Ishikawa (cell line): Measurements from ENCODE around the gene SSR4.

Experiments used
- CEBPB ChIP-seq: IDR thresholded peaks from 2 replicates; pipeline ENCODE4 v1.6.1; 2012
- CREB1 ChIP-seq: IDR thresholded peaks from 2 replicates; pipeline ENCODE4 v1.6.1; 2012; ENCODE audit warnings: low read depth
- EGR1 ChIP-seq: IDR thresholded peaks from 2 replicates; pipeline ENCODE4 v1.6.1; 2012
- EP300 ChIP-seq: IDR thresholded peaks from 2 replicates; pipeline ENCODE4 v1.6.1; 2012; ENCODE audit warnings: borderline replicate concordance
- FOXM1 ChIP-seq: IDR thresholded peaks from 2 replicates; pipeline ENCODE4 v1.6.1; 2012; ENCODE audit warnings: low read depth, borderline replicate concordance
- NFIC ChIP-seq: IDR thresholded peaks from 2 replicates; pipeline ENCODE4 v1.6.1; 2012
- RAD21 ChIP-seq: IDR thresholded peaks from 2 replicates; pipeline ENCODE4 v1.6.1; 2012; ENCODE audit warnings: low read depth
- TAF1 ChIP-seq: IDR thresholded peaks from 2 replicates; pipeline ENCODE4 v1.6.1; 2012; ENCODE audit warnings: low read depth, mild to moderate bottlenecking
- TCF12 ChIP-seq: IDR thresholded peaks from 2 replicates; pipeline ENCODE4 v1.6.1; 2012; ENCODE audit warnings: low read depth
- TEAD4 ChIP-seq: IDR thresholded peaks from 2 replicates; pipeline ENCODE4 v1.6.1; 2012
- YY1 ChIP-seq: IDR thresholded peaks from 2 replicates; pipeline ENCODE4 v1.6.1; 2012; ENCODE audit warnings: low read depth
- ZBTB7A ChIP-seq: IDR thresholded peaks from 2 replicates; pipeline ENCODE4 v1.6.1; 2012; ENCODE audit warnings: low read depth
- TF ChIP-seq, protein P1 (sequence below): IDR thresholded peaks from 2 replicates; pipeline ENCODE4 v1.6.1; 2012; ENCODE audit warnings: low read depth, mild to moderate bottlenecking
- TF ChIP-seq, protein P2 (sequence below): IDR thresholded peaks from 2 replicates; pipeline ENCODE4 v1.6.1; 2012
- TF ChIP-seq, protein P3 (sequence below): IDR thresholded peaks from 2 replicates; pipeline ENCODE4 v1.6.1; 2012

The SSR4 gene

DNA sequence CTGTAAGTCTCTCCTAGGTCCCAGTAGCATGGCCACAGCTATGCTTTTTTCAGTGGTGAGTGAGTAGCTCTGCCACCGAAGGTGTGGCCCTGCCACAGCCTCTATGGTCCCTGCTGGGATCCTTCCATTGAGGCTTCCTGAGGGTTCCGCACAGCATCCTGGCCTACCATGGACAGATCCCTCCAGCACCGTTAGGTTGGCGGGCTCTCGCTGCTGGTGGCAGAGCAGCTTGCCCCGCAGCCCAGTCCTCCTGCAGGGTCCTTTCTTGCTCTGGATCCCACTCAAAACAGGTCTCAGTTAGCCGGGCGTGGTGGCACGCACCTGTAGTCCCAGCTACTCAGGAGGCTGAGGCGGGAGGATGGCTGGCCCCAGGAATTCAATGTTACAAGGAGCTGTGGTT lies 38.3 kb downstream of the SSR4 start:
- TF ChIP-seq NFIC (no peak), EGR1 (no peak)
- TF ChIP-seq, protein P1, sequence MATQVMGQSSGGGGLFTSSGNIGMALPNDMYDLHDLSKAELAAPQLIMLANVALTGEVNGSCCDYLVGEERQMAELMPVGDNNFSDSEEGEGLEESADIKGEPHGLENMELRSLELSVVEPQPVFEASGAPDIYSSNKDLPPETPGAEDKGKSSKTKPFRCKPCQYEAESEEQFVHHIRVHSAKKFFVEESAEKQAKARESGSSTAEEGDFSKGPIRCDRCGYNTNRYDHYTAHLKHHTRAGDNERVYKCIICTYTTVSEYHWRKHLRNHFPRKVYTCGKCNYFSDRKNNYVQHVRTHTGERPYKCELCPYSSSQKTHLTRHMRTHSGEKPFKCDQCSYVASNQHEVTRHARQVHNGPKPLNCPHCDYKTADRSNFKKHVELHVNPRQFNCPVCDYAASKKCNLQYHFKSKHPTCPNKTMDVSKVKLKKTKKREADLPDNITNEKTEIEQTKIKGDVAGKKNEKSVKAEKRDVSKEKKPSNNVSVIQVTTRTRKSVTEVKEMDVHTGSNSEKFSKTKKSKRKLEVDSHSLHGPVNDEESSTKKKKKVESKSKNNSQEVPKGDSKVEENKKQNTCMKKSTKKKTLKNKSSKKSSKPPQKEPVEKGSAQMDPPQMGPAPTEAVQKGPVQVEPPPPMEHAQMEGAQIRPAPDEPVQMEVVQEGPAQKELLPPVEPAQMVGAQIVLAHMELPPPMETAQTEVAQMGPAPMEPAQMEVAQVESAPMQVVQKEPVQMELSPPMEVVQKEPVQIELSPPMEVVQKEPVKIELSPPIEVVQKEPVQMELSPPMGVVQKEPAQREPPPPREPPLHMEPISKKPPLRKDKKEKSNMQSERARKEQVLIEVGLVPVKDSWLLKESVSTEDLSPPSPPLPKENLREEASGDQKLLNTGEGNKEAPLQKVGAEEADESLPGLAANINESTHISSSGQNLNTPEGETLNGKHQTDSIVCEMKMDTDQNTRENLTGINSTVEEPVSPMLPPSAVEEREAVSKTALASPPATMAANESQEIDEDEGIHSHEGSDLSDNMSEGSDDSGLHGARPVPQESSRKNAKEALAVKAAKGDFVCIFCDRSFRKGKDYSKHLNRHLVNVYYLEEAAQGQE, result peak; percentile 90

DNA sequence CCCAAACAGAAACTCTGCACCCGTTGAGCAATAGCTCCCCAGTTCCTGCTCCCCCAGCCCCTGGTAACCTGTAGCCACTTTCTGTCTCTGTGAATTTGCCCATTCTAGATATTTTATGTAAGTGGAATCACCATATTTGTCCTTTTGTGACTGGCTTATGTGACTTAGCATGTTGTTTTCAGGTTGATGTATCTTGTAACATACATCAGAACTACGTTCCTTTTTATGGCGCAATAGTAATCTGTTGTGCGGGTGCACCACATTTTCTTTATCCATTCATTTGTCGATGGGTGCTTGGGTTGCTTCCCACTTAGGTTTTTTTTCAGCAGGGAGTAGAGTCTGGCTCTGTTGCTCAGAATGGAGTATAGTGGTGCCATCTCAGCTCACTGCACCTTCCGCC lies 42.5 kb downstream of the SSR4 start:
- TF ChIP-seq TEAD4, result no peak

DNA sequence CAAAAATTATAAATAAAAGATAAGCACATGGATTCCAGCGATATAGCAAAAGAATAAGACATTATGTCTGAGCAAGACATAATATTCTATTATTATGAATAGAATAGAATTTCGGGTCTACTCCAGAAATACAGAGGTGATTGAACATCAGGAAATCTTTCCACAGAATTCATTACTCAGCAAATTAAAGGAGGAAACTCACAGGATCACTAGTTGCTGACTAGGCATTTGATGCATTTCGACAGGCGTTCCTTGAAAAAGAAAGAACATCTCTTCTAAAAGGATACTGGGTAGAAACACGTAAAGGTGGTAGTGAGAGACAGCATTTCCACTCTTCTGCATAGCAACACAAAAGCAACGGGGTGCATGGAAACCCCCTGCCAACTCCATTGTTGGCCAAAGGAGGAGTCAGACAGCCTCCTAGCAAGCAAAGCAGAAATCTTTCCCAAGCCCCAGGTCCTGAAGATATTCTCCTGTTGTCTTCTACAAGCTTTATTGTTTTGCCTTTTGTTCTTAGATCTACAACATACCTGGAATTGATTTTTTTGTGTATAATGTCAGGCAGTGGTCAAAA lies 50.1 kb downstream of the SSR4 start:
- TF ChIP-seq ZBTB7A, result no peak
- TF ChIP-seq, protein P2, sequence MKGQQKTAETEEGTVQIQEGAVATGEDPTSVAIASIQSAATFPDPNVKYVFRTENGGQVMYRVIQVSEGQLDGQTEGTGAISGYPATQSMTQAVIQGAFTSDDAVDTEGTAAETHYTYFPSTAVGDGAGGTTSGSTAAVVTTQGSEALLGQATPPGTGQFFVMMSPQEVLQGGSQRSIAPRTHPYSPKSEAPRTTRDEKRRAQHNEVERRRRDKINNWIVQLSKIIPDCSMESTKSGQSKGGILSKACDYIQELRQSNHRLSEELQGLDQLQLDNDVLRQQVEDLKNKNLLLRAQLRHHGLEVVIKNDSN, result no peak
- TF ChIP-seq, protein P1, result no peak
- TF ChIP-seq EP300, result no peak
- TF ChIP-seq FOXM1, result no peak
- TF ChIP-seq TCF12, result no peak
- TF ChIP-seq NFIC, result no peak

DNA sequence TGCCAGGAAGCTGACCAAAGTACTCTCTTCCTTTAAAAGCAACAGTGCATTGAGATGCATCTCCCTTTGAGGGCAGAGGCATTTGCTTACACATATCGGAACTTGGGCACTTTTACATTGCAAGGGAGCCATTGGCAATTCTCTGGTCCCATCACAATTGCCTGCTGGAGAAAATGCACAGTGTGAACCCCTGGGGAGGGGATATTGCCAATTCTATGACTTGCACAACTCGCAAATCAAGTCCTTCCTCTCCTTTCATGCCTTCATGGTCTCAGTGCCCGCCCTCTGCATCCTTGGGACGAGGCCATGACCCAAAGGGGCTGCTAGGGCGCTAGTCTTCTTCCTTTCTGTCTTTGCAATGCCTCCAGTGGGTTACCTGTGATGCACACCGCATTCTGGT lies 50.7 kb downstream of the SSR4 start:
- TF ChIP-seq NFIC, result no peak
- TF ChIP-seq RAD21, result no peak
- TF ChIP-seq, protein P1, result no peak
- no peak for TF ChIP-seq YY1
- TF ChIP-seq FOXM1, result no peak

DNA sequence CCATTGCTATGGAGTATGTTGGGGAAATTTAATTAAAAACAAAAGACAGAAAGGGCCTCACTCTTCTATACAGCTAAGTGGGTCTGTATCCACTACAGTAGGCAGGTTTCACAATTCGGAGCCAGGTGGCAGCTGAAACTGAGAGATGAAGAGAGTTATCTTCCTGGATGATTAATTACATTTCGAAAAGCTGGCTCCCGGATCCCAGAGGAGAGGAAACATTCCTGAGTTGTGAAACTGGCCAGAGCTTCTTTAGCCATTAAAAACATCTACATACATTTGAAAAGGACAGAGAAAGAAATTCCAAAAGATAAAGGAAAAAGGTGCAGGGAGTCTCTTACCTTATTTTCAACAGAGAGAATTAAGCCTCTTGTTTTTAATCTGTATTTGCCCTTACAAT lies 51.4 kb downstream of the SSR4 start:
- no peak for TF ChIP-seq NFIC
- no peak for TF ChIP-seq EGR1
- TF ChIP-seq EP300, result no peak
- TF ChIP-seq TEAD4, result no peak
- no peak for TF ChIP-seq ZBTB7A
- TF ChIP-seq CEBPB, result no peak
- no peak for TF ChIP-seq TCF12
- no peak for TF ChIP-seq TAF1
- TF ChIP-seq, protein P3, sequence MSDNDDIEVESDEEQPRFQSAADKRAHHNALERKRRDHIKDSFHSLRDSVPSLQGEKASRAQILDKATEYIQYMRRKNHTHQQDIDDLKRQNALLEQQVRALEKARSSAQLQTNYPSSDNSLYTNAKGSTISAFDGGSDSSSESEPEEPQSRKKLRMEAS, result no peak
- no peak for TF ChIP-seq RAD21
- no peak for TF ChIP-seq CREB1
- TF ChIP-seq FOXM1, result no peak
- no peak for TF ChIP-seq YY1
